ENCODE measurements around the gene GNG10. TPM values are rescaled to one million over a fixed set of nuclear protein-coding genes. Genes with fewer than 3 reads are reported as not detected.

The GNG10 gene
- total RNA-seq, 6 donors from 2014 or later: 18.8 to 62.2 (median 39.6) TPM

GRCh38 chr9:111648066-111648465 lies 13.3 kb upstream of the GNG10 start:
- WGBS, 2 donors: 75 to 82% methylated on average over 4 of the region's 4 CpGs
- Histone ChIP-seq H3K27me3 (no peaks in the 10 kb centered on the region), H3K4me1 (no peaks in the 10 kb centered on the region), H3K4me3 (no peak overlapping the region), H3K9me3 (no peaks in the 10 kb centered on the region), H3K36me3 (peaks cover 0 to 47% (median 6%) of the 10 kb centered on the region in 4 donors), H3K27ac (peak overlapping the region in 1 of 4 donors; percentile 59)
- ATAC-seq (ENCODE audit: low FRiP score in 2 of 2) (peak in 1 of 2 donors; percentile 31), DNase-seq (peak in 1 of 2 donors; percentile 36)
- TF ChIP-seq EP300 (IDR thresholded peaks at IDR 0.05) (no peak), POLR2AphosphoS5 (IDR thresholded peaks at IDR 0.05) (no peak), CTCF (IDR thresholded peaks at IDR 0.05) (no peak)

GRCh38 chr9:111649016-111649415 lies 12.4 kb upstream of the GNG10 start:
- Histone ChIP-seq H3K4me1 (no peaks in the 10 kb centered on the region), H3K4me3 (no peak overlapping the region), H3K27me3 (no peaks in the 10 kb centered on the region), H3K36me3 (peaks cover 0 to 52% (median 7%) of the 10 kb centered on the region in 4 donors), H3K9me3 (no peaks in the 10 kb centered on the region), H3K27ac (no peak overlapping the region)
- ATAC-seq (ENCODE audit: low FRiP score in 2 of 2): no peak
- 88 to 96% methylated on average over 4 of the region's 4 CpGs for WGBS, 2 donors
- DNase-seq: no peak
- no peak for TF ChIP-seq CTCF (IDR thresholded peaks at IDR 0.05)
- TF ChIP-seq POLR2AphosphoS5 (IDR thresholded peaks at IDR 0.05): no peak

- ATAC-seq (ENCODE audit: low FRiP score in 2 of 2) (no peak), DNase-seq (no peak)
- peaks cover 0 to 23% (median 4%) of the 10 kb centered on the region in 4 donors for H3K36me3 ChIP-seq
- no peak overlapping the region for H3K27ac ChIP-seq
- no peaks in the 10 kb centered on the region for H3K27me3 ChIP-seq
- H3K9me3 ChIP-seq: no peaks in the 10 kb centered on the region
- WGBS, 2 donors: 72 to 85% methylated on average over 6 of the region's 6 CpGs
- no peak overlapping the region for H3K4me3 ChIP-seq
- H3K4me1 ChIP-seq: peaks cover 0 to 8% (median 0%) of the 10 kb centered on the region in 4 donors
- TF ChIP-seq POLR2AphosphoS5 (IDR thresholded peaks at IDR 0.05) (no peak), POLR2A (IDR thresholded peaks at IDR 0.05) (no peak), CTCF (IDR thresholded peaks at IDR 0.05) (no peak), EP300 (IDR thresholded peaks at IDR 0.05) (no peak)
Measured at GRCh38 chr9:111657051-111657450, 4.4 kb upstream of the GNG10 start.

GRCh38 chr9:111658943-111659342 lies 2.5 kb upstream of the GNG10 start:
- Histone ChIP-seq H3K27ac (no peak overlapping the region), H3K4me1 (peaks cover 12 to 23% (median 13%) of the 10 kb centered on the region in 4 donors), H3K36me3 (peaks cover 0 to 12% (median under 1%) of the 10 kb centered on the region in 4 donors), H3K27me3 (no peaks in the 10 kb centered on the region), H3K9me3 (no peaks in the 10 kb centered on the region), H3K4me3 (no peak overlapping the region)
- no peak for DNase-seq
- WGBS, 2 donors: 66 to 75% methylated on average over 8 of the region's 8 CpGs
- no peak for TF ChIP-seq EP300 (IDR thresholded peaks at IDR 0.05)
- TF ChIP-seq POLR2A (IDR thresholded peaks at IDR 0.05): no peak
- TF ChIP-seq CTCF (IDR thresholded peaks at IDR 0.05): no peak
- no peak for TF ChIP-seq POLR2AphosphoS5 (IDR thresholded peaks at IDR 0.05)
- ATAC-seq (ENCODE audit: low FRiP score in 2 of 2): no peak

GRCh38 chr9:111659691-111660090 lies 1.7 kb upstream of the GNG10 start:
- 92 to 93% methylated on average over 3 of the region's 3 CpGs for WGBS, 2 donors
- Histone ChIP-seq H3K4me3 (no peak overlapping the region), H3K27me3 (no peaks in the 10 kb centered on the region), H3K27ac (no peak overlapping the region), H3K4me1 (peaks cover 12 to 23% (median 13%) of the 10 kb centered on the region in 4 donors), H3K9me3 (no peaks in the 10 kb centered on the region), H3K36me3 (peaks cover 0 to 5% (median 0%) of the 10 kb centered on the region in 4 donors)
- TF ChIP-seq POLR2AphosphoS5 (IDR thresholded peaks at IDR 0.05): no peak
- TF ChIP-seq EP300 (IDR thresholded peaks at IDR 0.05): no peak
- no peak for TF ChIP-seq CTCF (IDR thresholded peaks at IDR 0.05)
- TF ChIP-seq POLR2A (IDR thresholded peaks at IDR 0.05): no peak
- ATAC-seq (ENCODE audit: low FRiP score in 2 of 2) (no peak), DNase-seq (no peak)

All from upper lobe of left lung (tissue), 6 donors.